ENCODE measurements around the gene MT1M.

MT1M gene

GRCh38 chr16:56640076-56640475 is 7.6 kb downstream of the MT1M start:
- no peak overlapping the region for H3K9ac ChIP-seq (ENCODE audit: low read depth, low read length)
- no peaks in the 10 kb centered on the region for H3K9me3 ChIP-seq (ENCODE audit: control insufficient read depth, insufficient read depth, low read length)
- H3K4me1 ChIP-seq (ENCODE audit: control insufficient read depth, insufficient read depth, low read length), result peaks cover 14% of the 10 kb centered on the region
- H3K27ac ChIP-seq (ENCODE audit: low read depth, low read length), result no peak overlapping the region
- H3K27me3 ChIP-seq (ENCODE audit: control insufficient read depth, insufficient read depth, low read length), result peaks cover 100% of the 10 kb centered on the region
- no peak overlapping the region for H3K4me3 ChIP-seq (ENCODE audit: low read depth, low read length)
- no peaks in the 10 kb centered on the region for H3K36me3 ChIP-seq (ENCODE audit: control insufficient read depth, insufficient read depth, low read length)

- H3K36me3 ChIP-seq (ENCODE audit: control insufficient read depth, insufficient read depth, low read length), result no peaks in the 10 kb centered on the region
- no peaks in the 10 kb centered on the region for H3K9me3 ChIP-seq (ENCODE audit: control insufficient read depth, insufficient read depth, low read length)
Measured at GRCh38 chr16:56641166-56641565, 8.7 kb downstream of the MT1M start.

GRCh38 chr16:56643080-56643778 is 10.8 kb downstream of the MT1M start:
- Histone ChIP-seq H3K4me3 (ENCODE audit: low read depth, low read length) (peak overlapping the region; percentile 54), H3K36me3 (ENCODE audit: control insufficient read depth, insufficient read depth, low read length) (no peaks in the 10 kb centered on the region), H3K27me3 (ENCODE audit: control insufficient read depth, insufficient read depth, low read length) (peaks cover 100% of the 10 kb centered on the region), H3K9ac (ENCODE audit: low read depth, low read length) (no peak overlapping the region), H3K9me3 (ENCODE audit: control insufficient read depth, insufficient read depth, low read length) (no peaks in the 10 kb centered on the region), H3K27ac (ENCODE audit: low read depth, low read length) (no peak overlapping the region), H3K4me1 (ENCODE audit: control insufficient read depth, insufficient read depth, low read length) (peaks cover 10% of the 10 kb centered on the region)

More at GRCh38 chr16:56641166-56641565, 8.7 kb downstream of the MT1M start:
- Histone ChIP-seq H3K27ac (ENCODE audit: low read depth, low read length) (no peak overlapping the region), H3K4me1 (ENCODE audit: control insufficient read depth, insufficient read depth, low read length) (peaks cover 14% of the 10 kb centered on the region), H3K9ac (ENCODE audit: low read depth, low read length) (no peak overlapping the region), H3K4me3 (ENCODE audit: low read depth, low read length) (no peak overlapping the region), H3K27me3 (ENCODE audit: control insufficient read depth, insufficient read depth, low read length) (peaks cover 100% of the 10 kb centered on the region)

- Histone ChIP-seq H3K27ac (ENCODE audit: low read depth, low read length) (no peak overlapping the region), H3K9me3 (ENCODE audit: control insufficient read depth, insufficient read depth, low read length) (no peaks in the 10 kb centered on the region), H3K9ac (ENCODE audit: low read depth, low read length) (no peak overlapping the region), H3K27me3 (ENCODE audit: control insufficient read depth, insufficient read depth, low read length) (peaks cover 100% of the 10 kb centered on the region), H3K4me1 (ENCODE audit: control insufficient read depth, insufficient read depth, low read length) (peaks cover 10% of the 10 kb centered on the region), H3K4me3 (ENCODE audit: low read depth, low read length) (peak overlapping the region; percentile 54), H3K36me3 (ENCODE audit: control insufficient read depth, insufficient read depth, low read length) (no peaks in the 10 kb centered on the region)
Measured at GRCh38 chr16:56643833-56644232, 11.4 kb downstream of the MT1M start.

GRCh38 chr16:56645311-56645710 is 12.9 kb downstream of the MT1M start:
- no peaks in the 10 kb centered on the region for H3K9me3 ChIP-seq (ENCODE audit: control insufficient read depth, insufficient read depth, low read length)
- peaks cover 100% of the 10 kb centered on the region for H3K27me3 ChIP-seq (ENCODE audit: control insufficient read depth, insufficient read depth, low read length)
- no peak overlapping the region for H3K27ac ChIP-seq (ENCODE audit: low read depth, low read length)
- H3K4me3 ChIP-seq (ENCODE audit: low read depth, low read length), result no peak overlapping the region
- no peaks in the 10 kb centered on the region for H3K36me3 ChIP-seq (ENCODE audit: control insufficient read depth, insufficient read depth, low read length)
- H3K4me1 ChIP-seq (ENCODE audit: control insufficient read depth, insufficient read depth, low read length), result peaks cover 10% of the 10 kb centered on the region
- no peak overlapping the region for H3K9ac ChIP-seq (ENCODE audit: low read depth, low read length)

- H3K9me3 ChIP-seq (ENCODE audit: control insufficient read depth, insufficient read depth, low read length), result no peaks in the 10 kb centered on the region
- H3K4me1 ChIP-seq (ENCODE audit: control insufficient read depth, insufficient read depth, low read length), result peaks cover 10% of the 10 kb centered on the region
- H3K27ac ChIP-seq (ENCODE audit: low read depth, low read length), result no peak overlapping the region
- H3K9ac ChIP-seq (ENCODE audit: low read depth, low read length), result no peak overlapping the region
- peaks cover 99% of the 10 kb centered on the region for H3K27me3 ChIP-seq (ENCODE audit: control insufficient read depth, insufficient read depth, low read length)
- H3K4me3 ChIP-seq (ENCODE audit: low read depth, low read length), result no peak overlapping the region
- H3K36me3 ChIP-seq (ENCODE audit: control insufficient read depth, insufficient read depth, low read length), result no peaks in the 10 kb centered on the region
Measured at GRCh38 chr16:56645838-56646237, 13.4 kb downstream of the MT1M start.

- Histone ChIP-seq H3K27ac (ENCODE audit: low read depth, low read length) (no peak overlapping the region), H3K4me3 (ENCODE audit: low read depth, low read length) (peak overlapping the region; percentile 22; the same call in 1 of the 2 replicates), H3K36me3 (ENCODE audit: control insufficient read depth, insufficient read depth, low read length) (no peaks in the 10 kb centered on the region), H3K9ac (ENCODE audit: low read depth, low read length) (no peak overlapping the region), H3K27me3 (ENCODE audit: control insufficient read depth, insufficient read depth, low read length) (peaks cover 99% of the 10 kb centered on the region), H3K9me3 (ENCODE audit: control insufficient read depth, insufficient read depth, low read length) (no peaks in the 10 kb centered on the region), H3K4me1 (ENCODE audit: control insufficient read depth, insufficient read depth, low read length) (peaks cover 9% of the 10 kb centered on the region)
Measured at GRCh38 chr16:56647641-56648431, 15.4 kb downstream of the MT1M start.

- H3K4me1 ChIP-seq (ENCODE audit: control insufficient read depth, insufficient read depth, low read length), result no peaks in the 10 kb centered on the region
- no peak overlapping the region for H3K27ac ChIP-seq (ENCODE audit: low read depth, low read length)
- H3K9ac ChIP-seq (ENCODE audit: low read depth, low read length), result no peak overlapping the region
- no peak overlapping the region for H3K4me3 ChIP-seq (ENCODE audit: low read depth, low read length)
- H3K36me3 ChIP-seq (ENCODE audit: control insufficient read depth, insufficient read depth, low read length), result no peaks in the 10 kb centered on the region
- no peaks in the 10 kb centered on the region for H3K9me3 ChIP-seq (ENCODE audit: control insufficient read depth, insufficient read depth, low read length)
- H3K27me3 ChIP-seq (ENCODE audit: control insufficient read depth, insufficient read depth, low read length), result peaks cover 94% of the 10 kb centered on the region
Measured at GRCh38 chr16:56649271-56649670, 16.8 kb downstream of the MT1M start.

- Histone ChIP-seq H3K4me1 (ENCODE audit: control insufficient read depth, insufficient read depth, low read length) (no peaks in the 10 kb centered on the region), H3K27ac (ENCODE audit: low read depth, low read length) (no peak overlapping the region), H3K36me3 (ENCODE audit: control insufficient read depth, insufficient read depth, low read length) (no peaks in the 10 kb centered on the region), H3K4me3 (ENCODE audit: low read depth, low read length) (no peak overlapping the region), H3K9ac (ENCODE audit: low read depth, low read length) (no peak overlapping the region), H3K9me3 (ENCODE audit: control insufficient read depth, insufficient read depth, low read length) (no peaks in the 10 kb centered on the region), H3K27me3 (ENCODE audit: control insufficient read depth, insufficient read depth, low read length) (peaks cover 88% of the 10 kb centered on the region)
Measured at GRCh38 chr16:56649820-56650219, 17.4 kb downstream of the MT1M start.

- no peak within 1 kb of the TSS for H3K4me3 ChIP-seq (ENCODE audit: low read depth, low read length)
- H3K36me3 ChIP-seq (ENCODE audit: control insufficient read depth, insufficient read depth, low read length), result no peaks in the 10 kb centered on the region
- H3K27ac ChIP-seq (ENCODE audit: low read depth, low read length), result no peak within 1 kb of the TSS
- H3K9me3 ChIP-seq (ENCODE audit: control insufficient read depth, insufficient read depth, low read length), result no peaks in the 10 kb centered on the region
- H3K9ac ChIP-seq (ENCODE audit: low read depth, low read length), result no peak within 1 kb of the TSS
- H3K27me3 ChIP-seq (ENCODE audit: control insufficient read depth, insufficient read depth, low read length), result peaks cover 88% of the 10 kb centered on the region
- no peaks in the 10 kb centered on the region for H3K4me1 ChIP-seq (ENCODE audit: control insufficient read depth, insufficient read depth, low read length)
Measured at GRCh38 chr16:56651586-56651985, 19.1 kb downstream of the MT1M start, which contains the start of gene MT1B. Gene MT1B (plus strand): TSS chr16:56651886. CDS start chr16:56651954, 68 bp downstream.

GRCh38 chr16:56652600-56652999 is 20.1 kb downstream of the MT1M start:
- peaks cover 87% of the 10 kb centered on the region for H3K27me3 ChIP-seq (ENCODE audit: control insufficient read depth, insufficient read depth, low read length)
- no peaks in the 10 kb centered on the region for H3K4me1 ChIP-seq (ENCODE audit: control insufficient read depth, insufficient read depth, low read length)
- no peak overlapping the region for H3K4me3 ChIP-seq (ENCODE audit: low read depth, low read length)
- H3K9ac ChIP-seq (ENCODE audit: low read depth, low read length), result no peak overlapping the region
- H3K36me3 ChIP-seq (ENCODE audit: control insufficient read depth, insufficient read depth, low read length), result no peaks in the 10 kb centered on the region
- no peak overlapping the region for H3K27ac ChIP-seq (ENCODE audit: low read depth, low read length)
- no peaks in the 10 kb centered on the region for H3K9me3 ChIP-seq (ENCODE audit: control insufficient read depth, insufficient read depth, low read length)

Measured in HUES48 (cell line).